GM12878 (cell line): ENCODE data around the gene ELP4. TPM values are rescaled to one million over a fixed set of nuclear protein-coding genes. Genes with fewer than 3 reads are reported as not detected.

ENCODE experiments used
- ATAC-seq: fragments of 200-7000 bp; cut with Tn5 transposase; 3 replicates; pipeline ENCODE4 v1.9.1; 2020; ENCODE audit warnings: mild to moderate bottlenecking, moderate library complexity
- BruUV-seq: library from RNA; stranded (reverse); fragments of 400-500 nt; replicated peaks from 2 replicates; lab custom pipeline; 2021; lab: Mats Ljungman, UMichigan
- CTCF ChIA-PET: fragments of 300-600 bp; sonication (Branson Sonifier 250); formaldehyde crosslinking; extraction: SDS; loops from one replicate; lab custom pipeline; 2021; ENCODE audit warnings: inconsistent platforms; lab: Yijun Ruan, JAX
- POLR2A ChIA-PET: fragments of 350-600 bp; formaldehyde crosslinking; extraction: SDS; loops from one replicate; lab custom pipeline; 2021; ENCODE audit warnings: inconsistent platforms; lab: Charles Lee
- RAD21 ChIA-PET: fragments of 300-600 bp; sonication (Branson Sonifier 250); formaldehyde crosslinking; loops from one replicate; lab custom pipeline; 2023; ENCODE audit warnings: antibody characterized with exemption; ENCODE audit not compliant: unreplicated experiment; lab: Charles Lee
- SMC1A ChIA-PET: fragments of 300-600 bp; sonication (Branson Sonifier 250); formaldehyde crosslinking; loops from one replicate; lab custom pipeline; 2023; ENCODE audit not compliant: unreplicated experiment, uncharacterized antibody; lab: Charles Lee
- DNase-seq: peaks from one replicate; pipeline ENCODE4 v3.0.0-alpha.2; 2011; ENCODE audit warnings: low read depth, low spot score
- FAIRE-seq: peaks from 3 replicates; lab custom pipeline; 2011; peaks lifted over from hg19 to GRCh38; lab: Jason Lieb, UNC
- H2AFZ ChIP-seq: 2 replicates; pipeline ENCODE4 v1.6.0; 2011; ENCODE audit warnings: low read depth, low read length, control low read depth; ENCODE audit not compliant: control insufficient read depth
- H3K27ac ChIP-seq: 2 replicates; pipeline ENCODE4 v1.5.1; 2011; ENCODE audit warnings: control low read depth; ENCODE audit not compliant: control insufficient read depth, insufficient read depth
- H3K27me3 ChIP-seq, 2 experiments: replicated peaks in 1 of 2; 2 replicates each; pipeline versions ENCODE4 v1.6.0 to v1.6.1; 2011; ENCODE audit warnings: low read length in 1 of 2; ENCODE audit not compliant: control insufficient read depth in 2 of 2, insufficient read depth in 2 of 2
- H3K36me3 ChIP-seq, 2 experiments: 2 replicates each; pipeline ENCODE4 v1.5.1; 2011; ENCODE audit warnings: low read length in 1 of 2; ENCODE audit not compliant: control insufficient read depth in 2 of 2, insufficient read depth in 2 of 2
- H3K4me1 ChIP-seq: 2 replicates; pipeline ENCODE4 v1.6.1; 2011; ENCODE audit warnings: mild to moderate bottlenecking, low read length, moderate library complexity, mixed read lengths; ENCODE audit not compliant: control insufficient read depth, insufficient read depth
- H3K4me2 ChIP-seq: 2 replicates; pipeline ENCODE4 v1.6.0; 2011; ENCODE audit warnings: control low read depth; ENCODE audit not compliant: control insufficient read depth, insufficient read depth
- H3K4me3 ChIP-seq: fragments of 200-600 bp; sonication (generic); 2 replicates; pipeline ENCODE4 v1.5.1; 2016
- H3K79me2 ChIP-seq: 2 replicates; pipeline ENCODE4 v1.6.0; 2011; ENCODE audit warnings: low read length; ENCODE audit not compliant: control insufficient read depth, insufficient read depth
- H3K9ac ChIP-seq: 2 replicates; pipeline ENCODE4 v1.8.0; 2011; ENCODE audit warnings: low read length, control low read depth, mixed read lengths; ENCODE audit not compliant: control insufficient read depth, insufficient read depth
- H3K9me3 ChIP-seq: replicated peaks from 3 replicates; pipeline ENCODE4 v1.5.1; 2011; ENCODE audit warnings: mild to moderate bottlenecking, low read length; ENCODE audit not compliant: control insufficient read depth, insufficient read depth
- H4K20me1 ChIP-seq: 2 replicates; pipeline ENCODE4 v1.6.0; 2011; ENCODE audit not compliant: control insufficient read depth, insufficient read depth
- CHD4 ChIP-seq: fragments of 200-600 bp; sonication (generic); IDR thresholded peaks from 2 replicates; pipeline ENCODE4 v1.6.1; 2016; ENCODE audit warnings: mild to moderate bottlenecking
- EP300 ChIP-seq, 2 experiments: fragments of 150-350 bp in 1 of 2; IDR thresholded peaks; 2 replicates each; pipeline ENCODE4 v1.6.1; 2011 to 2012; ENCODE audit warnings: low read depth in 2 of 2, low read length in 2 of 2, borderline replicate concordance in 1 of 2, improper control_type of control experiment in 1 of 2, inconsistent platforms in 1 of 2; ENCODE audit not compliant: control insufficient read depth in 1 of 2
- HCFC1 ChIP-seq: fragments of 150-350 bp; IDR thresholded peaks from 2 replicates; pipeline ENCODE4 v1.6.1; 2014; ENCODE audit warnings: low read length
- HDAC6 ChIP-seq: fragments of 200-600 bp; sonication (generic); IDR thresholded peaks from one replicate; pipeline ENCODE4 v1.8.0; 2017; ENCODE audit warnings: antibody characterized with exemption; ENCODE audit not compliant: unreplicated experiment
- JUNB ChIP-seq: IDR thresholded peaks from 2 replicates; pipeline ENCODE4 v1.6.1; 2016; ENCODE audit warnings: antibody characterized with exemption, mild to moderate bottlenecking
- MXI1 ChIP-seq: fragments of 150-350 bp; IDR thresholded peaks from 2 replicates; pipeline ENCODE4 v1.6.1; 2011; ENCODE audit warnings: low read depth, mild to moderate bottlenecking, inconsistent platforms, low read length, improper control_type of control experiment
- NFXL1 ChIP-seq: fragments of 450-650 bp; IDR thresholded peaks from 2 replicates; pipeline ENCODE4 v1.6.1; 2017; ENCODE audit warnings: antibody characterized with exemption, mild to moderate bottlenecking, borderline replicate concordance
- NR2F1 ChIP-seq: fragments of 450-650 bp; conservative IDR thresholded peaks from 2 replicates; pipeline ENCODE4 v1.6.1; 2017; ENCODE audit warnings: mild to moderate bottlenecking
- RELA ChIP-seq: fragments of 450-650 bp; IDR thresholded peaks from 2 replicates; pipeline ENCODE4 v1.8.0; 2014; ENCODE audit warnings: borderline replicate concordance; ENCODE audit not compliant: partially characterized antibody
- SP1 ChIP-seq: IDR thresholded peaks from one replicate; pipeline ENCODE4 v1.6.1; 2011; ENCODE audit warnings: low read depth, low read length
- TBL1XR1 ChIP-seq: IDR thresholded peaks from 2 replicates; pipeline ENCODE4 v1.6.1; 2012; ENCODE audit warnings: low read depth, low read length, improper control_type of control experiment
- WRNIP1 ChIP-seq: IDR thresholded peaks from 2 replicates; pipeline ENCODE4 v1.6.1; 2011; ENCODE audit warnings: low read depth, low read length, improper control_type of control experiment, borderline replicate concordance
- WGBS: methylation state at CpG from one replicate; pipeline ENCODE4 v1.1.6; 2016; ENCODE audit warnings: low lambda C conversion rate; ENCODE audit not compliant: insufficient replicate concordance, insufficient coverage; ENCODE audit errors: missing lambda C conversion rate; 5-methylcytosine and 5-hydroxymethylcytosine counted together
- in situ Hi-C: fragments of 300-500 bp; cut with MboI; formaldehyde crosslinking; loops from 9 replicates; pipeline ENCODE4 v1.14.3; 2018; ENCODE audit warnings: mixed read lengths
- intact Hi-C: fragments of 100-400 bp; cut with micrococcal nuclease; formaldehyde crosslinking; loops from one replicate; pipeline ENCODE4 v1.14.2; 2022; ENCODE audit not compliant: unreplicated experiment
- polyA plus RNA-seq, 11 experiments: library from polyadenylated mRNA; depleted of rRNA in 4 of 11; unstranded in 6 of 11; stranded (reverse) in 5 of 11; fragments of >200 nt; fragmentation: Nextera tagmentation in 4 of 11; fragmentation: Illumina TruSeq in 1 of 11; extraction: Ambion mirVana in 4 of 11; extraction: Trizol in 1 of 11; gene quantifications; 1 replicate in 1 of 11; 2 replicates in 10 of 11; pipeline versions ENCODE4 v1.2.1 to v1.2.3, GENCODE V29; 2011 to 2016; ENCODE audit warnings: inconsistent platforms in 2 of 11, missing spikeins in 2 of 11, low read depth in 1 of 11
- total RNA-seq, 4 experiments: library from RNA; depleted of rRNA in 3 of 4; stranded (reverse); fragments of >200 nt in 3 of 4; fragmentation: Illumina TruSeq in 1 of 4; extraction: Trizol in 1 of 4; gene quantifications; 2 replicates each; pipeline versions ENCODE4 v1.2.1 to v1.2.3, GENCODE V29; 2013 to 2021
- TF ChIP-seq, protein P1 (sequence below): fragments of 450-650 bp; IDR thresholded peaks from 2 replicates; pipeline ENCODE4 v1.6.1; 2014; ENCODE audit warnings: mild to moderate bottlenecking
- TF ChIP-seq, protein P2 (sequence below): fragments of 450-650 bp; IDR thresholded peaks from 2 replicates; pipeline ENCODE4 v1.6.1; 2018; ENCODE audit warnings: borderline replicate concordance, mild to moderate bottlenecking; ENCODE audit not compliant: partially characterized antibody
- TF ChIP-seq, protein P3 (sequence below): IDR thresholded peaks from 2 replicates; pipeline ENCODE4 v1.6.1; 2011; ENCODE audit warnings: borderline replicate concordance, low read depth, mild to moderate bottlenecking, moderate library complexity, low read length; ENCODE audit not compliant: insufficient read depth, poor library complexity, severe bottlenecking

ELP4 gene
- total and polyA plus RNA-seq, 10 of the 15 experiments (the other 5 are each of a cell fraction or from before 2014, with no cell fraction given) = 17.7 to 36.1 (median 27.0) TPM

DNA sequence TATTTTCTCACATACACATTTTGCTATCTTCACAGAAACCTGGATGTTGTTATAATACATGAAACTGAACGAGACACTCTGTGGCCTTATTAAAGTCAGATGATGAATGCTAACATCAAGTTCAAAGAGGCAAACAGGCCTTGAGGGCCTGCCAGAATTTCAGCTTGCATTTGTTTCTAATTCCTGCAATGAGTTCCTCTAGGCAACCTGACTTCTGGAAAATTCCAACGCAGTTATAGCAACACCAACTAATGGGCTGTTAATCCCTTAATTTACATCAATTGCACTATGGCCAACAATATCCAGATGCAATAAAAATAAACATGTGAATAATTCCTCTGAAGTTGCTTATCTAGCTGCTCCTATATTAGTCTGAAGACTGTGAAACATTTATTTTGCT is 282.5 kb downstream of the ELP4 start:
- Histone ChIP-seq H3K36me3 (no peaks in the 10 kb centered on the region), H3K27ac (no peak overlapping the region), H2AFZ (no peak overlapping the region), H4K20me1 (no peaks in the 10 kb centered on the region)
- RAD21 ChIA-PET = no interaction called here
- ATAC-seq = no peak
- in situ Hi-C loops = no loop called here
- no peak for TF ChIP-seq EP300 (IDR thresholded peaks at IDR 0.05; ENCODE audit: borderline replicate concordance in 1 of 2, control insufficient read depth in 1 of 2, low read depth in 2 of 2, low read length in 2 of 2)
- no peak for TF ChIP-seq CHD4
- no peak for TF ChIP-seq NR2F1
- TF ChIP-seq TBL1XR1 = no peak
- no peak for TF ChIP-seq MXI1
- TF ChIP-seq NFXL1 = no peak
- no peak for TF ChIP-seq HCFC1
- TF ChIP-seq, all 136 proteins: peak for 0
- FAIRE-seq (no peak), DNase-seq (no peak)
- H3K9me3 ChIP-seq = no peaks in the 10 kb centered on the region
- no peak overlapping the region for H3K4me2 ChIP-seq
- WGBS = 26% methylated on average over 2 of the region's 2 CpGs
- intact Hi-C loops = no loop called here
- ChIA-PET CTCF (no interaction called here), SMC1A (no interaction called here), POLR2A (no interaction called here)
- no peaks in the 10 kb centered on the region for H3K79me2 ChIP-seq
- H3K27me3 ChIP-seq = peaks cover 0 to 1% of the 10 kb centered on the region in 2 experiments; a peak in 3 of 4 replicates
- H3K4me1 ChIP-seq = no peaks in the 10 kb centered on the region
- H3K4me3 ChIP-seq = no peak overlapping the region
- no peak overlapping the region for H3K9ac ChIP-seq
- BruUV-seq = no TSS peak

DNA sequence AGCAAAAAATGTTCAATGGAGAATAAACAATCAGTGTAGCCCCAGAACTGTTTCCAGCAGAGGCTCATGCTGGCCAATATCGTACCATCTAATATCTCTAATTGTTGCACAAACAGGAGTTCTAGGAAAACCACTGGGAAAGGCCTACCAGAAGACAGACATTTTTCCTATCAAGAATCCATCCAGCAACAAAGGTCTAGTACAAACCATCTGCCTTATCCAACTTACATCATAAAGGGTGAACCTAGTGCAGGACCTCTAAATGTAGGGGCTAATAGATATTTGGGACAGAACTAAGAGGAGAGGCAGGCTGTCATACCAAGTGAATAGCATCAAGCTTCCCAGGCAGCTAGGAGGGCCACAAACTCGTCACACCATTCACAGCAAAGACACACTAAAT is 282.9 kb downstream of the ELP4 start:
- WGBS = 15% methylated on average over 2 of the region's 2 CpGs
- DNase-seq (no peak), FAIRE-seq (no peak), ATAC-seq (no peak)
- no peak overlapping the region for H3K27ac ChIP-seq
- no peak overlapping the region for H3K4me3 ChIP-seq
- no peaks in the 10 kb centered on the region for H3K36me3 ChIP-seq
- intact Hi-C loops = no loop called here
- no peaks in the 10 kb centered on the region for H3K79me2 ChIP-seq
- H3K4me2 ChIP-seq = no peak overlapping the region
- CTCF ChIA-PET = no interaction called here
- H2AFZ ChIP-seq = no peak overlapping the region
- POLR2A ChIA-PET = no interaction called here
- RAD21 ChIA-PET = no interaction called here
- no TSS peak for BruUV-seq
- H4K20me1 ChIP-seq = no peaks in the 10 kb centered on the region
- no peaks in the 10 kb centered on the region for H3K9me3 ChIP-seq
- in situ Hi-C loops = no loop called here
- H3K27me3 ChIP-seq = peaks cover 1 to 2% of the 10 kb centered on the region in 2 experiments
- no peak overlapping the region for H3K9ac ChIP-seq
- H3K4me1 ChIP-seq = no peaks in the 10 kb centered on the region
- SMC1A ChIA-PET = no interaction called here
- TF ChIP-seq WRNIP1 (no peak), RELA (no peak), HDAC6 (no peak), SP1 (no peak), JUNB (no peak)
- TF ChIP-seq, protein P1, sequence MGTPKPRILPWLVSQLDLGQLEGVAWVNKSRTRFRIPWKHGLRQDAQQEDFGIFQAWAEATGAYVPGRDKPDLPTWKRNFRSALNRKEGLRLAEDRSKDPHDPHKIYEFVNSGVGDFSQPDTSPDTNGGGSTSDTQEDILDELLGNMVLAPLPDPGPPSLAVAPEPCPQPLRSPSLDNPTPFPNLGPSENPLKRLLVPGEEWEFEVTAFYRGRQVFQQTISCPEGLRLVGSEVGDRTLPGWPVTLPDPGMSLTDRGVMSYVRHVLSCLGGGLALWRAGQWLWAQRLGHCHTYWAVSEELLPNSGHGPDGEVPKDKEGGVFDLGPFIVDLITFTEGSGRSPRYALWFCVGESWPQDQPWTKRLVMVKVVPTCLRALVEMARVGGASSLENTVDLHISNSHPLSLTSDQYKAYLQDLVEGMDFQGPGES = no peak
- TF ChIP-seq, protein P2, sequence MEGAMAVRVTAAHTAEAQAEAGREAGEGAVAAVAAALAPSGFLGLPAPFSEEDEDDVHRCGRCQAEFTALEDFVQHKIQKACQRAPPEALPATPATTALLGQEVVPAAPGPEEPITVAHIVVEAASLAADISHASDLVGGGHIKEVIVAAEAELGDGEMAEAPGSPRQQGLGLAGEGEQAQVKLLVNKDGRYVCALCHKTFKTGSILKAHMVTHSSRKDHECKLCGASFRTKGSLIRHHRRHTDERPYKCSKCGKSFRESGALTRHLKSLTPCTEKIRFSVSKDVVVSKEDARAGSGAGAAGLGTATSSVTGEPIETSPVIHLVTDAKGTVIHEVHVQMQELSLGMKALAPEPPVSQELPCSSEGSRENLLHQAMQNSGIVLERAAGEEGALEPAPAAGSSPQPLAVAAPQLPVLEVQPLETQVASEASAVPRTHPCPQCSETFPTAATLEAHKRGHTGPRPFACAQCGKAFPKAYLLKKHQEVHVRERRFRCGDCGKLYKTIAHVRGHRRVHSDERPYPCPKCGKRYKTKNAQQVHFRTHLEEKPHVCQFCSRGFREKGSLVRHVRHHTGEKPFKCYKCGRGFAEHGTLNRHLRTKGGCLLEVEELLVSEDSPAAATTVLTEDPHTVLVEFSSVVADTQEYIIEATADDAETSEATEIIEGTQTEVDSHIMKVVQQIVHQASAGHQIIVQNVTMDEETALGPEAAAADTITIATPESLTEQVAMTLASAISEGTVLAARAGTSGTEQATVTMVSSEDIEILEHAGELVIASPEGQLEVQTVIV = no peak
- TF ChIP-seq, protein P3, sequence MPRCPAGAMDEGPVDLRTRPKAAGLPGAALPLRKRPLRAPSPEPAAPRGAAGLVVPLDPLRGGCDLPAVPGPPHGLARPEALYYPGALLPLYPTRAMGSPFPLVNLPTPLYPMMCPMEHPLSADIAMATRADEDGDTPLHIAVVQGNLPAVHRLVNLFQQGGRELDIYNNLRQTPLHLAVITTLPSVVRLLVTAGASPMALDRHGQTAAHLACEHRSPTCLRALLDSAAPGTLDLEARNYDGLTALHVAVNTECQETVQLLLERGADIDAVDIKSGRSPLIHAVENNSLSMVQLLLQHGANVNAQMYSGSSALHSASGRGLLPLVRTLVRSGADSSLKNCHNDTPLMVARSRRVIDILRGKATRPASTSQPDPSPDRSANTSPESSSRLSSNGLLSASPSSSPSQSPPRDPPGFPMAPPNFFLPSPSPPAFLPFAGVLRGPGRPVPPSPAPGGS = no peak
